ENCODE results near the gene ORMDL2.
A peak's percentile ranks its signal among the peaks of the same experiment; 100 is the strongest.
"Not testable (repeated sequence)": the region's sequence is repeated elsewhere in the genome, so short reads cannot be mapped to it uniquely, and the experiment has no call there.

ORMDL2 gene

GRCh38 chr12:55829967-55830600, 12.2 kb downstream of the ORMDL2 start:
- no peak for DNase-seq

- peak; percentile 90 for DNase-seq
Observed at GRCh38 chr12:55830601-55831446, 13.0 kb downstream of the ORMDL2 start.

DNA sequence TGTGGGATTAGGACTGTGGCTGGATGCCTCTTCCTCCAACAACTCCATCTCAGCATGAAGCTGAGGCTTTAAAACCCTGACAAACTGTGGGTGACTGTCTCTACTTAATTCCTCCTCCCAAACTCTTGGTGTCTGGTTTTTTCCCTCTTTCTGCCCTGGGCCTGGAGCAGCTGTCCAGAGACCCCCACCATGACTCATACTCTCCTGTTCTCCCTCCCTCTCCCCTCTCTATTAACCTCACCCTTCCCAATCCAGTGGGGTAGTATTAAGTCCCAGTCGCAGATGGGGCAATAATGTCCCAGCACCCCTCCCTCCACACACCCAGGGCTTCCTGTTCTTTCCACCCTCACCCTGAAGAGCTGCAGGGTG, 13.6 kb downstream of the ORMDL2 start:
- no peak for DNase-seq

GRCh38 chr12:55833056-55833455, 15.2 kb downstream of the ORMDL2 start:
- DNase-seq = no peak

DNA sequence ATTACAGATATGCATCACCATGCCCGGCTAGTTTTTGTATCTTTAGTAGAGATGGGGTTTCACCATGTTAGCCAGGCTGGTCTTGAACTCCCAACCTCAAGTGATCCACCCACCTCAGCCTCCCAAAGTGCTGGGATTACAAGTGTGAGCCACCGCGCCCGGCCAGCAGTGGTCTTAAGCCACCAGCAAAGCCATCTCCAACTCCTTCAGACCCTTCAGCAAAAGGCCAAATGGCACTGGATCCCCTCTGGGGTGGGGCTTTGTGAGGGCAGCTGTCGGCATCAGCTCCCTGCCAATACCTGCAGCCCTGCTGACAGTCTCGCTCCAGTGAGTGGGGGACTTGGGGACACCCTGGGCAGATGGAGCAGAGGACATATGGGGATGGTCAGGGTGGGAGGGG, 16.6 kb downstream of the ORMDL2 start:
- DNase-seq = not testable (repeated sequence)

GRCh38 chr12:55838361-55838760, 20.5 kb downstream of the ORMDL2 start:
- DNase-seq = no peak

DNA sequence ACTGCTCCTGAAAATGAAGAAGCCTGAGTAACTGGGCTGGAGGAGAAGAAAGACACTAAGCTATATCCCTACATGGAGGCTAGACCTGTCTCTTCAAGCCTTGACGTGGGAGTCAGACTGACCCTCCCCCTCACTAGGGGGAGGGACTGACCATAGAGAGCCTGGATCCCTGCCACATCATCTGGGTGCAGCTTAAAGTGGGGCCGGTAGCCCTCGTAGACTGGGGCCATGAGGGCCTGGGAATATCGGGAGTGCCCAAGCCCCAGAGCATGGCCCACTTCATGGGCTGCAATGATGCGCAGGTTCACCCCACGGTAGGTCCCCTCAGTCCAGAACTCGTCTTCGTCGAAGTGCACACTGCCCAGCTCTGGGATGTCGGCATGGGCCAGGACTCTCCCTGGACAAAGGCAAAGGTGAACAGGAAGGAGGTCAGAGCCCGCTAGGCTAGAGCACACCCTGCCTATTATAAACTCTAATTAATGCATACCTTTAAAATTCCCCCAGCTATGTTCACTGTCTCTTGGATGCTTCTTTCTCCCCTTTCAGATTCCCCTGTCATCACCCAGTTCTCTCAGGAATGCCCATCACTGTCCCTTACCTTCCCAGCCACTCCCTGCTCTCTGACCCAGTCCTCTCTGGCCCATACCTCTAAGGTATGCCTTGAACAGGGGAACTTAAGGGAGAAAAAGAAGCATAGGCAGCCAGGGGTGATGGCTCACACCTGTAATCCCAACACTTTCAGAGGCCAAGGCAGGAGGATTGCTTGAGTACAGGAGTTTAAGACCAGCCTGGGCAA, 21.7 kb downstream of the ORMDL2 start:
- no peak for DNase-seq

DNA sequence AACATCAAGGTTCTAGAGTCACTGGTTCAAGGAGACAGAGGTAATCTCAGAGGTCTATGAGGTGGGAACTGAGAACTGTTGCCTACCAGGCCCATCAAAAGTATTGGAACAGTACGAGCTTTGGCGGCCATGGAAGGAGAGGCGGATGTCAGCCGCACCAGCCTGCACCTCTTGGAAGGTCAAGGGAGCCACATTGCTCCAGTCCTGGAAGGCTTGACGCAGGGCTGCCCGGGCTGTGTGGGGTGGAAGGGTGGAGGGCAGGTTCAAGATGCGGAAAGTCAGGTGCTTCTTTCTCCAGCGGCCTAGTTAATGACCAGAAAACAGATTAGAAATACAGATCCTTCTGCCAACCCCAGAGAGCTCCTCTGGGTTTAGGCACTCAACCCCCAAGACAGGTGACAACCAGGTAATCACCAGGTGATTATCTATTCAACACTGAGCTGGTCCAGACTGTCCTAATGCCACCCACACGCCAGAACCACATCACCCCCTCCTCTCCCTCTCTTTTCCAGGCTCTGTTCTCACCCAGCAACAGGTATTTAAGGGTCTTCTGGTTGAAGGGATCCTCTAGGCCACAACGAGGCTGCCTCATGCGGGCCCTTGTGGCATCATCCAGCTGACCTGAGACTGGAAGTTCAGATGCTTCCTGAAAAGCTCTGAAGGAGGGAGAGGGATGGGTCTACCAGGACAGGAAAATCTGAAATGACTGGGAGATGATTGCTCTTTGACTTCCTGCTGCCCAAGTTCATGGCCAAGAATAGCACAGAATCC, 22.9 kb downstream of the ORMDL2 start:
- no peak for DNase-seq

- no peak for DNase-seq
Observed at GRCh38 chr12:55842681-55843429, 25.0 kb downstream of the ORMDL2 start, which contains the start of gene MMP19. TSS of gene MMP19 (minus strand) at chr12:55842936. CDS start at chr12:55842830, 106 bp downstream.

DNA sequence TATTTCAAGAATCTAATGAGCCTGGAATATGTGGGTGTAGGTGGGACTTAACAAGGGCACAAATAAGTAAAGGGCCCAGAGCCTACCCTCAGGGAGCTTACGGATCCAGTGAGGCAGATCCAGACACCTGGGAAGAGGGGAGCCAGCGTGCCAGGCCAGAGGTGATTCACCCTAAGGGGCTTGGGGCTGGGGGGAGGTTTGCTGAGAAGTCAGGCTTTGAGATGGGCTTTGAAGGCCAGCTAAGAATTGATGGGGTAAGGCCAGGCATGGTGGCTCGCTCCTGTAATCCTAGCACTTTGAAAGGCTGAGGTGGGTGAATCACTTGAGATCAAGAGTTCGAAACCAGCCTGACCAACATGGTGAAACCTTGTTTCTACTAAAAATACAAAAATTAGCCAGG, 25.6 kb downstream of the ORMDL2 start:
- no peak for DNase-seq

DNA sequence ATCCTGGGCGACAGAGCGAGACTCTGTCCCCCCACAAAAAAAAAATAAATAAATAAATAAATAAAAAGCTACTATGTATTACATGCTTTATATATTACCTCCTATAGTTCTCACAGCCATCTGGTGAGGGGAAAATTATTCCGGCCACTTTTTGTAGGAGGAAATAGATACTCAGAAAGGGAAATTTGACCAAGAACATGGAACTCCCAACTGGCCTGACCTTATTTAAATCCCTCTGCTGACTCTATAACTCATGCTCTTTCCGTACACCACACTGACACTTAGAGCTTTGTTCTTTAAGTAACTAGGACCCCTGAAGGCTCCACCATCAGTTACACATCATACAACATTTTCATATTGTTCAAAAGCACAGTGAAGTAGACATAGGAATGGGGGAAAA, 27.1 kb downstream of the ORMDL2 start:
- no peak for DNase-seq

DNA sequence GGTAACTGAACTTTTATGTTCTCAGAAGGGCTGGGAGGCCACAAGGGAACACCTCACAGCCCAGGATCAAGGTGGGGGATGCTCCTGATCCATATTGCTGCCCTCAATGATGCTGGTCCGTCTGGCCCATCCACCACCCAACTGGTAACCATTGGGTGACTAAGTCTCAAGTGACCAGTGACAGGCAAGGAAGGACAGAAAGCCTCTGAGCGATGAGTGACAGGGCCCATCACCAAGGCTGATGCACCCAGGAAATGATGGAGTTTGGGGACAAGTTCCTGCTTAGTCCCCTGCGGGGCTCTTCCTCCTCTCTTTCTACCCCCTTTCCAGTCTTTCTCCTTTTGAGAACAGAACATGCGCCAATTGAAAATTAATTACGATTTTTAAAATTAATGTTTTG, 27.5 kb downstream of the ORMDL2 start:
- DNase-seq = no peak

- no peak for DNase-seq
Observed at GRCh38 chr12:55845785-55846496, 28.1 kb downstream of the ORMDL2 start.

DNA sequence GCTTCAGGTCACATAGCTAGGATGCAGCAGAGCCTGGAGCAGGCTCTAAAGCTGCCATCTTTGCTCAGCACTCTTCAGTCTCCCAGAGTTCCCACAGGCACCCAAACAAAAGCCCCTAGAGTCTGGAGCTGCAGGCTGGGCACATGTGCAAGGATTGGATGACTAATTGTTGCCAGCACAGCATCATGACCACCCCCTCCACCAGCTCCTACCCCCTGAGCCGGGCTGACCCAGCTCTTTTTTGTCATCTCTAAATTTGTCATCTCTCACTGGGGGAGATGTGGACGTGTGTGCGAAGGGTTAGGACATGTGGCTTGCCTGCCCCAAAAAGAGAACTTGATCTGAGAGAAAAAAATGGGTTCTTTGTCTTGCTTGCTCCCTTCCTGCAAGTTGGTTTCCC, 29.2 kb downstream of the ORMDL2 start:
- DNase-seq = no peak

GRCh38 chr12:55847603-55848291, 29.9 kb downstream of the ORMDL2 start:
- DNase-seq = no peak

DNA sequence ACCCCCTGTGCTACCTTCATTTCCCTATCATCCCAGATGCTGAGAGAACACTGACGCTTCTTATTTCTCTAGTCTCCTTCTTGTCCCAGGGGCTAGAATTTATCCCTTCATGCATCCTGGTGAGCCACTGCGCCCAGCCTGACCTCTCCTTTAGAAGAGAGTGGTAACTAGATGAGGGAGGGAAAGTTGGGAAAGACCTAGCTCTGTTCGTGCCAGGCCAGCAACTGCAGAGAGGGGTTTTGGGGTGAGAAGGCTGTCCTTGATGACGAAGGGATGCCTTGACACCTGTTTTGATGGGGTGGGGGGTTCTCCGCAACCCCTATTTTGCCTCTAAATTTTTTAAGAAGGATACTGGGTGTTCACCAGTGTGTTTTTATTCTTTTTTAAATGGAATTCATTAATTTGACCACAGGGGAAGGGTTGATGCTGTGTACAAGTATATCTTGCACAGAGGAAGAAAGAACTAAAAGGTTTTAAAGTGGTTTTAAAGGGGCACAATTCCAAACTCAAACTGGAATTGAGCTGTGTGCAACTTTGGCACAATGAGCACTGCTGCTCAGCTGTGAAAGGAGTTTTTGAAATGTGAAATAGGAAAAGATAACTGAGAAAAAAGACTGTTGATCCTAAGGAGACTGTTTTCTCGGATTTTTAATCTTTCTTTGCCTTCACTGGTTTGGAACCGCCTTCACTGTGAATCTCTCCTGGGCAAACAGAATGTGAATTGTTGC, 31.9 kb downstream of the ORMDL2 start:
- DNase-seq = no peak

DNA sequence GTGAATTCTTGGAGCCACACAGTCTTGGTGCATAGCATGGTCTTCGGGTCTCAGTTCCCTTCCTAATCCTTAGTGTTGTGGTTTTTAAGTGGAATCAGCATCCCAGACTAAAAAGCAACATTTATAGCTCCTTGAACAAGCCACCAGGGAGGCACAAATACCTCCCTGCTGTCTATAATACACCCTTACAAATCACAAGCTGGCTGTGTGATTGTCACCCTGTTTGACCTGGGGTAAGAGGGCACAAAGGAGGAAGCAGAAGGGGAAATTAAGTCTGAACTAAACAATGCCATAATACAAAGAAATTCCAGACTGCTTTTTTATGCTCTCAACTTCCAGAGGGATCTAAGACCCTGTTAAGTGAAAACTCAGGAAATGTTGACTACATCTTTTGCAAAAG, 32.6 kb downstream of the ORMDL2 start:
- no peak for DNase-seq

- DNase-seq = no peak
Observed at GRCh38 chr12:55850893-55851292, 33.1 kb downstream of the ORMDL2 start.

DNA sequence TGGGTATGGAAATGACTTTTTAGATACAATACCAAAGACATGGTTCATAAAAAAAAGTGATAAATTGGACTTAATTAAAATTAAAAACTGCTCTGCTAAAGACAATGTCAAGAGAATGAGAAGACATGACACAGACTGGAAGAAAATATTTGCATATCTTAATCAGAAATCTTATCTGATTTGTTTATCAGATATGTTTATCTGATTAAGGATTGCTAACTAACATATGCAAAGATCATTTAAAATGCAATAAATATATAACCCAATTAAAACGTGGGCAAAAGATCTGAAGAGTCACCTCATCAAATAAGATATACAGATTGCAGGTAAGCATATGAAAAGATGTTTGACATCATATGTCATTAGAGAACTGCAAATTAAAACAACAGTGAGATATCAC, 34.9 kb downstream of the ORMDL2 start:
- DNase-seq = no peak

- no peak for DNase-seq
Observed at GRCh38 chr12:55861396-55861795, 43.6 kb downstream of the ORMDL2 start.

All from NCI-H2227 treated with DMSO at 0.1 percent for 48 hours (cell line).